Peyer's patch (tissue), 4 donors: ENCODE data around the gene GPR162.

ENCODE experiments used
- CTCF ChIP-seq, 6 experiments: fragments of 450-650 bp in 4 of 6; fragments of 200-600 bp in 2 of 6; sonication (generic) in 1 of 6; IDR thresholded peaks; one replicate each; pipeline ENCODE4 v1.5.1; 2017 to 2019; ENCODE audit warnings: antibody characterized with exemption in 6 of 6, mild to moderate bottlenecking in 3 of 6, moderate library complexity in 1 of 6
- POLR2A ChIP-seq, 2 donors: fragments of 450-650 bp; IDR thresholded peaks; one replicate each; pipeline ENCODE4 v1.5.1; 2017; ENCODE audit warnings: antibody characterized with exemption in 2 of 2, mild to moderate bottlenecking in 2 of 2, moderate library complexity in 2 of 2

GRCh38 chr12:6780573-6780972, 41.0 kb upstream of the GPR162 start:
- TF ChIP-seq POLR2A (IDR thresholded peaks at IDR 0.05) (no peak), CTCF (IDR thresholded peaks at IDR 0.05) (no peak)
